ENCODE results near the gene CNKSR2. TPM values are rescaled to one million over a fixed set of nuclear protein-coding genes. Genes with fewer than 3 reads are reported as not detected.

The CNKSR2 gene
- total RNA-seq, 1 donor from 2014 or later = 1.7 TPM

GRCh38 chrX:21674430-21675186 lies 300.4 kb downstream of the CNKSR2 start:
- Mint-ChIP-seq H3K27ac (ENCODE audit: unreplicated experiment) (no peak overlapping the region), H3K27me3 (ENCODE audit: low read depth) (no peaks in the 10 kb centered on the region), H3K4me1 (ENCODE audit: low read depth) (peaks cover 5% of the 10 kb centered on the region), H3K4me3 (ENCODE audit: unreplicated experiment) (no peak overlapping the region), H3K36me3 (ENCODE audit: low read depth) (no peaks in the 10 kb centered on the region), H3K9me3 (ENCODE audit: low read depth) (peaks cover 10% of the 10 kb centered on the region)
- no peak for DNase-seq (ENCODE audit: low spot score)
- no peak for TF ChIP-seq CTCF (IDR thresholded peaks at IDR 0.05)

- peaks cover 5% of the 10 kb centered on the region for H3K4me1 Mint-ChIP-seq (ENCODE audit: low read depth)
- peaks cover 10% of the 10 kb centered on the region for H3K9me3 Mint-ChIP-seq (ENCODE audit: low read depth)
- no peak for TF ChIP-seq CTCF (IDR thresholded peaks at IDR 0.05)
- no peak overlapping the region for H3K4me3 Mint-ChIP-seq (ENCODE audit: unreplicated experiment)
- H3K27me3 Mint-ChIP-seq (ENCODE audit: low read depth) = no peaks in the 10 kb centered on the region
- H3K27ac Mint-ChIP-seq (ENCODE audit: unreplicated experiment) = no peak overlapping the region
- no peak for DNase-seq (ENCODE audit: low spot score)
- no peaks in the 10 kb centered on the region for H3K36me3 Mint-ChIP-seq (ENCODE audit: low read depth)
Measured at GRCh38 chrX:21675931-21676330, 301.7 kb downstream of the CNKSR2 start.

- Mint-ChIP-seq H3K4me3 (ENCODE audit: unreplicated experiment) (no peak overlapping the region), H3K4me1 (ENCODE audit: low read depth) (peaks cover 5% of the 10 kb centered on the region), H3K27me3 (ENCODE audit: low read depth) (no peaks in the 10 kb centered on the region), H3K36me3 (ENCODE audit: low read depth) (no peaks in the 10 kb centered on the region), H3K9me3 (ENCODE audit: low read depth) (peaks cover 10% of the 10 kb centered on the region), H3K27ac (ENCODE audit: unreplicated experiment) (no peak overlapping the region)
- TF ChIP-seq CTCF (IDR thresholded peaks at IDR 0.05) = no peak
- no peak for DNase-seq (ENCODE audit: low spot score)
Measured at GRCh38 chrX:21678048-21678612, 303.9 kb downstream of the CNKSR2 start.

- no peak for DNase-seq (ENCODE audit: low spot score)
- H3K27ac Mint-ChIP-seq (ENCODE audit: unreplicated experiment) = no peak overlapping the region
- H3K4me1 Mint-ChIP-seq (ENCODE audit: low read depth) = peaks cover 14% of the 10 kb centered on the region
- H3K27me3 Mint-ChIP-seq (ENCODE audit: low read depth) = no peaks in the 10 kb centered on the region
- TF ChIP-seq CTCF (IDR thresholded peaks at IDR 0.05) = no peak
- H3K4me3 Mint-ChIP-seq (ENCODE audit: unreplicated experiment) = no peak overlapping the region
- peaks cover 3% of the 10 kb centered on the region for H3K9me3 Mint-ChIP-seq (ENCODE audit: low read depth)
- H3K36me3 Mint-ChIP-seq (ENCODE audit: low read depth) = no peaks in the 10 kb centered on the region
Measured at GRCh38 chrX:21683941-21684340, 309.7 kb downstream of the CNKSR2 start.

GRCh38 chrX:21691512-21692018 lies 317.3 kb downstream of the CNKSR2 start:
- H3K4me3 Mint-ChIP-seq (ENCODE audit: unreplicated experiment) = no peak overlapping the region
- no peak for DNase-seq (ENCODE audit: low spot score)
- no peak overlapping the region for H3K27ac Mint-ChIP-seq (ENCODE audit: unreplicated experiment)
- no peaks in the 10 kb centered on the region for H3K36me3 Mint-ChIP-seq (ENCODE audit: low read depth)
- H3K9me3 Mint-ChIP-seq (ENCODE audit: low read depth) = no peaks in the 10 kb centered on the region
- no peaks in the 10 kb centered on the region for H3K27me3 Mint-ChIP-seq (ENCODE audit: low read depth)
- H3K4me1 Mint-ChIP-seq (ENCODE audit: low read depth) = peaks cover 4% of the 10 kb centered on the region
- TF ChIP-seq CTCF (IDR thresholded peaks at IDR 0.05) = no peak

Data from chondrocyte (in vitro differentiated cells).